SKM-1 (cell line): ENCODE results near the gene CCDC59.
"Not testable (repeated sequence)": the region's sequence is repeated elsewhere in the genome, so short reads cannot be mapped to it uniquely, and the experiment has no call there.

ENCODE experiments used
- DNase-seq: peaks from one replicate; lab custom pipeline; 2025; ENCODE audit not compliant: unreplicated experiment; lab: John Stamatoyannopoulos, UW

CCDC59 gene, protein sequence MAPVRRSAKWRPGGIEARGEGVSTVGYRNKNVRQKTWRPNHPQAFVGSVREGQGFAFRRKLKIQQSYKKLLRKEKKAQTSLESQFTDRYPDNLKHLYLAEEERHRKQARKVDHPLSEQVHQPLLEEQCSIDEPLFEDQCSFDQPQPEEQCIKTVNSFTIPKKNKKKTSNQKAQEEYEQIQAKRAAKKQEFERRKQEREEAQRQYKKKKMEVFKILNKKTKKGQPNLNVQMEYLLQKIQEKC

DNA sequence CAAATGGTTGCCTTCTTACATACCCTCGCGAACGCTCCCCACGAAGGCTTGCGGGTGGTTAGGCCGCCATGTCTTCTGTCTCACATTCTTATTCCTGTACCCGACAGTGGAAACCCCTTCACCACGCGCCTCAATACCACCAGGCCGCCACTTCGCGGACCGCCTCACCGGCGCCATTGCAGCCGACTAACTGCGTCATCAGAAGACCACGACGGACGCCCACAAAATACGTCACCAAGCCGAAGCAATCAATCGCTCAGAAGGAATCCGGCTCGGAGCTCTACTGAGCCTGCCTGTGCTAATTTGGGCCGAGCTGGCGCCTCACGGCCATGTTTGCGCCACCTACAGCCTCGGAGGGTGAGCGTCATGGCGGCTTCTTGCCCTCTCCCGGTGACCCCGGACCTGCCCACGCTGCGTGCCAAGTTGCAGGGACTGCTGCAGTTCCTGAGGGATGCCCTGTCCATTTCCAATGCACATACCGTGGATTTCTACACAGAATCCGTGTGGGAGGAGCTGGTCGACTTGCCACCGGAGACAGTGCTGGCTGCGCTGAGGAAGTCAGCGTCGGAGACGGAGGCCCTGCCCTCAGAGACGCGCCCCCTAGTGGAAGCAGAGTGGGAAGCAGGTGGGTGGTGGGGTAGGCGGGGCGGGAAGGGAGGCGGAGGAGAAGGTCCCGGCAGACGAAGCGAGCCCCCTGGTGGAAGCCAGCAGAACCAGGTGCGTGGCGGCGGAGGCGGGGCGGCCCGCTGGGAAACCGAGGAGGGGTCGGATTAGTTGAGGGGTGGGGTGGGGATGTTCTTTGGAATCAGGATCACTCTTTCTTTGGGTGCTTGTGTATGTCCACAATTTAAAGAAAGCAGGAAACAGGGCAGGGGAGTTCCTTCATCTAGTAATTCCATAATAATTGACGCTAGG, at the start of gene CCDC59, which contains the start of gene METTL25:
Gene CCDC59 (minus strand): TSS at position 188 of the 915 bp plus-strand sequence. CDS start 11 bp downstream, at position 177.
Gene METTL25 (plus strand): TSS at position 330 of the 915 bp plus-strand sequence. CDS start 37 bp downstream, at position 367.
- DNase-seq: peak; percentile 34

DNA sequence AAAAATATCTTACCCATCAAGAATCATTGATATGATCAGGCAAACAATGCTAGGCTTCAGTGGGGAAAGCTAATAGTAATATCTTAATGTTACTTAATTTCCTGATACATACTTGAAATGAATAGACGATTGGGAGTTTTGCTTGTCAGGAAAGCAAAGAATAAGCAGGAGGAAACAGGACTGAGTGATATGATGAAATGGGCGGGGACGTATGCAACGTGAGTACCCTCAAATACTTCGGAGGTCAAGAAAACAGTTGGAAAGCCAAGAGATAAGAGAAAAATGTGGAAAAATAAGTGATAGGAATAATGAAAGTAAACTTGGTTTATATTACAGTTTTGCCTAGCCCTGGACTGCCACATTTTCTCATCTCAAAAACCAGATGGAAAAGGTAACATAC, 49.3 kb upstream of the CCDC59 start:
- DNase-seq: no peak

DNA sequence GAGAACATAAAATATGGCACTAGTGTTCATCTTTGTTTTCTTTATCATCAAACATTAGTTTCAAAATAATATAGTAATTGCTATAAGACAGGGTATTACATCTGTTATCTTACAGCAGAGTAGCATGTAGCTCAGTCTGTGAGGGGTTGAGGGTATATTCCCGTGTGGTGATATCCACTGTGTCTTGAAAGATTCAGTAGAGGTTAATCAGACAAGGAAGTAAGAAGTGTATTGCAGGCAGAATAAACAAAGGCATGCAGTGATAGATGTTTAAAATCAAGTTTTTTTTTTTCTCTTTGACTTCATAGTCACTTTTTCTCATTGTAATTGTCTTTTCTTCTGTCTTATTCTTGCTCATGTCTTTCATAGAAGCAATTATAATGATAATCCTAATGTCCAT, 48.5 kb upstream of the CCDC59 start:
- no peak for DNase-seq

DNA sequence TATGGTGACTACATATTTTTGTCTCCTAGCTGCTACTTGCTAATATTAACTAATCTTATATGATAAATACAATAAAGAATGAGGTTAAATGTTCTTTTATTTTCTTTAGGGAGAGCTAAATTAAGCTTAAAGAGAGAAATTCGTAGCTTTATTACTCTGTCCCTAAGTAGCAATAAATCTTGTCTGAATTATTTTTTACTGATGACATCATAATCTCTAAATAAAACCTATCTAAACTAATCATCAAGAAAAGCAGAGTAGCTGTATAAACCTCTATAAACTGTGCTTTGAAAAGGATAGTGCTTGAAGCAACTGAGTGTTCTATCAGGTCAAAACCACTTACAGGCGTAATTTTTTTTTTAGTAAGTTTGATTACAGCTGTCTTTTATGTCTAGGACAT, 42.6 kb upstream of the CCDC59 start:
- no peak for DNase-seq

DNA sequence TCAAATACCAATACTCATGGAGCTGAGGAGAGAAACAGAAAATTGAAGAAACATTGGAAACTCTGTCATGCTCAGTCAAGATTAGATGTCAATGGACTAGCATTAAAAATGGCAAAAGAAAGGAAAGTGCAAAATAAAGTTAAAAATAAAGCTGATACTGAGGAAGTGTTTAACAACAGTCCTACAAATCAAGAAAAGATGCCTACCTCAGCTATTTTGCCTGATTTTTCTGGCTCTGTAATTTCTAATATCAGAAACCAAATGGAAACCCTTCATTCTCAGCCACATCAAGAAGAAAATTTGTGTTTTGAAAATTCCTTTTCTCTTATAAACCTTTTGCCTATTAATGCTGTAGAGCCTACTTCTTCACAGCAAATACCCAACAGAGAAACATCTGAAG, 40.7 kb upstream of the CCDC59 start:
- DNase-seq: no peak

DNA sequence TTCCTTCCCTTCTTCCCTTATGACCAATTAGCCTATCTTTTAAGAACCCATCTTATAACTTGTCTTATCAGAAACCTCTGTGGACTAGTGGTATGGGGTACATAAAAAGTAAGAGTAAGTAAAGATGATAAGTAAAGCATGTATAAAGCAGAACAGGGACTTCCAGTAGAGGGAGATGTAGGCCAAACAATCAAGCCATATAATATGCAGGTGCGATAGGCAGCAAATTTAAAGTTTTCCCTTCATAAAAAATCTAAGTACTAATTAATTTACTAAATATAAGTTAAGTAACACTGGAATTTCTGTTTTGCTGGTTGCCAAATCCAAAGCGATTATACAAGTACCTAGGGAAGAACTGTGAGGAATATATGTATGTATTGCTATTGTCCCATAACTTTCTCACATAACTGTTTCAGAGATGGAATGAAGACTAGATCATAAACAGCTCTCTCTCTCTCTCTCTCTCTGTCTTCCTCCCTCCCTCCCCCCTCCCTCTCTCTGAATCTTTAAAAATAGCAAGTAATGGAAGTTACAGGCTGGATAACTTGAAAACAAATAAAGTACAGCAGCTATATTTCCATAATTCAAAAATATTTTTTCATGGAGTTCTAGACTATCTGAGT, 25.9 kb upstream of the CCDC59 start:
- no peak for DNase-seq

DNA sequence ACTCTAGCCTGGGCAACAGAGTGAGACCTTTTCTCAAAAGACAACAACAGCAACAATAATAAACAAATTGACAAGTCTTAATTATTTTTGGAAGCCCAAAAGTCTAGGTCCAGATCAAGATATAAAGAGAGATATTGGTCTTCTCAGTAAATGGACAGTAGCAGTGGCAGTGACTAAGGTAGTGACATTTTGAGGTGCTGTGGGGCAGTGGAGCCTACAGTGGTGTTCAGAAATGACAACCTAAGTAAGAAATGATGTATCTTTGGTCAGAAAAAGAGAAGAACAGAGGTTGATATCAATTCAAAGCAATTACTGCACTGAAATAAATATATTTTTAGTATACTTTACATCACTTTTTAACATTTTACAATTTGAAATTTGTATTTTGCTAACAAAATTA, 20.8 kb upstream of the CCDC59 start:
- no peak for DNase-seq

DNA sequence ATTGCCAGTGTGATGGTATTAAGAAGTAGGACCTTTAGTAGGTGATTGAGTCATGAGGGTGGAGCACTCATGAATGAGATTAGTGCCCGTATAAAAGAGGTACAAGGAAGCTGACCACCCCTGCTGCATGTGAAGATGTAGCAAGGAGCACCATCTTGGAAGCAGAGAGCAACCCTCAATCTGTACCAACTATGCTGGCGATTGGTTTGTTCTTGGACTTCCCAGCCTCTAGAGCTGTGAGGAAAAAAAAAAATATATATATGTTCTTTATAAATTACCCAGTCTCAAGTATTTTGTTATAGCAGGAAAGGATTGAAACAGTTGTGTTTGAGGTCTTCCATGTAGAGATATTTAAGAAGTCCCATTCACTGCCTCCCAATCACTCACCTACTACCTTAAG, 17.0 kb upstream of the CCDC59 start:
- DNase-seq: no peak

DNA sequence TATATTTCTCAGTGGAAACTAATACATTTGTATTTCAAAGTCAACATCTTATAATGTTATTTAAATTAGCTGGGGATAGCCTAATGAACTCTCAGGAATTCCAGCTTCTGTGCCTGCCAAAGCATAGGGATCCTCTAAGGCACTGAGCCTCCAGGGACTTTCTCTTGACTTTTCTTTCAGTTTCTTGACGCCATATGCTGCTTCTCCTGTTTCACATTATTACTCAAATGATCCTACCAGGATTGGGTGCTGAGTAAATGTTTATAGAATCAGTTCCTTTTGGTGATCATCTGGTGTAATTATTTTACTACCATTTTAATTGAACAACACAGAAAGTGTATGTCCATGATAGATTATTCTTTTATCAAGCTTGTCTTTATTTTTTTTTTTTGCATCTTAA, 8.0 kb upstream of the CCDC59 start:
- DNase-seq: no peak

DNA sequence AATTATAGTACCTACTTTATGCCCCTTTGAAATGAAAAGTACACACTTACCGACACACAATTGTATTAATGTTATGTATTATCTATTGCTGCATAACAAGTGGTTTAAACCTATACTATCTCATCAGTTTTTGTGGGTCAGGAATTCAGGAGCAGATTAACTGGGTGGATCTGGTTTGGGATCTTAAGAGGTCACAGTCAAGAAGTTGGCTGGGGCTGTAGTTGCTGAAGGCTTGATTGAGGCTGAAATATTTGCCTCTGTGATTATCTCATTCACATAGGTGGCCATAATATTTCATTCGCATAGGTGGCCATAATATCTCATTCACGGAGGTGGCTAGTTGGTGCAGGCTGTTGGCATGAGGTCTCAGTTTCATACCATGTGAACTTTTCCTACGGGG, 5.8 kb upstream of the CCDC59 start:
- no peak for DNase-seq

DNA sequence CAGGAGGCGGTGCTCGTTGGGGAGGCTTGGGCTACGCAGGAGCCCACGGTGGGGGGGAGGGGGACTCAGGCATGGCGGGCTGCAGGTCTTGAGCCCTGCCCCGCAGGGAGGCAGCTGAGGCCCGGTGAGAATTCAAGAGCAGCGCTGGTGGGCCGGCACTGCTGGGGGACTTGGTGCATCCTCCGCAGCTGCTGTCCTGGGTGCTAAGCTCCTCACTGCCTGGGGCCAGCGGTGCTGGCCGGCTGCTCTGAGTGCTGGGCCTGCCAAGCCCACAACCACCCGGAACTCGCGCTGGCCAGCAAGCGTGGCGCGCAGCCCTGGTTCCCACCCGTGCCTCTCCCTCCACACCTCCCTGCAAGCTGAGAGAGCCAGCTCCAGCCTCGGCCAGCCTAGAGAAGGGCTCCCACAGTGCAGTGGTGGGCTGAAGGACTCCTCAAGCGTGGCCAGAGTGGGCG, 3.3 kb upstream of the CCDC59 start:
- no peak for DNase-seq

DNA sequence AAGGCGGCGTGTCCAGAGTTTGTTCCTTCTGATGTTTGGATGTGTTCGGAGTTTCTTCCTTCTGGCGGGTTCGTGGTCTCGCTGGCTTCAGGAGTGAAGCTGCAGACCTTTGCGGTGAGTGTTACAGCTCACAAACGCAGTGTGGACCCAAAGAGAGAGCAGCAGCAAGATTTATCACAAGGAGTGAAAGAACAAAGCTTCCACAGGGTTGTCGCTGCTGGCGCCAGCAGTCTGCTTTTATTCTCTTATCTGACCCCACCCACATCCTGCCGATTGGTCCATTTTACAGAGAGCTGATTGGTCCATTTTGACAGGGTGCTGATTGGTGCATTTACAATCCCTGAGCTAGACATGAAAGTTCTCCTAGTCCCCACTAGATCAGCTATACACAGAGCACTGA, 2.6 kb upstream of the CCDC59 start:
- DNase-seq: not testable (repeated sequence)

DNA sequence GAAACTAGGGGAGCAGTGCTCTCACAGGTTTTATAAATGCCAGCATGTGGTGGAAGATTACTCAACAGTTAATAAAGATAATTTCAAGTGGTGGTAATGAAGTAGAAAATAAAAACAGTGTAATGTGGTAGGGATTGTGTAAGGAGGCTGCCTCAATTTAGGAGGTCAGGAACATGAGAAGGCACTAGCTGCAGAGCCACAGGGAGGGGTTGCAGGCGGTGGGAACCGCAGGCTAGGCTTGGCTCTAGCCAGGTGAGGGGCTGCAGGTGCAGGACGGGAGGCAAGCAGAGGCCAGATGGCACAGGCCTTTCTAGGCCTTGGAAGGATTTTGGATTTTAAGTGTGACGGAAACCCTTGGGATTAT, 910 bp upstream of the CCDC59 start:
- DNase-seq: no peak

DNA sequence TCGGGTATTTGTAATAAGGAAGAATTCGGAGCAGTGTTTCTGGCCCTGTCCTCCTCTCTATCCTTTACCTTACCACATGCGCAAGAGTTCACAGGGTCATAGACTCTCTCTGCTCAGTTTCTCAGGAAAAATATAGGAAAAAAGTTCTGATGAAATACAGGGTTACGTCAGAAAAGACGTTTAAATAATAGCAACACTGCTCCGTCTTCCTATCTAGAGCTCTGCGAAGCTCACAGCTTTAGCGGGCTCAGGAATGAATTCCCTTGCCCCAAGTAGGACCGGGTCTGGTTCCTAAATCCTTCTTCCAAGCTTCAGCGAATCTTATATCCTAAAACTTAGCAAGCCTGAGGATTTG, 365 bp downstream of the CCDC59 start:
- no peak for DNase-seq

DNA sequence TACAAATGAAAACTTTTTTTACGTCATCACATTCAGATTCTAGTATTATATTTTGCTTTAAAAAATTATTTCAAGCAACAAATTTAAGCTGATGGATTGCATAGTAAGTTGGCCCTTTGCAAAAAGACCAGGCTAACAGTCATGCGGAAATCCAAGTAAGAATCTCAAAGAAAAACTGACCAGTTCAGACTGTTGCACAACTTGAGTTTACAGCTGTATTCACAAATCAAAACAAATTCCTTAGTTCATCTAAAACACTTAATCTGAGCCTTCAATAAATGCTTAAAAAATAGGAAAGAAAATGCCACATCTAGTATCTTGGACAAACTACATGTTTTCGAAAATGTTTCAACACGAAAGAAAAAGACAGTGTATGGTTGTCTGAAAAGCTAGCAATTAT, 847 bp downstream of the CCDC59 start:
- no peak for DNase-seq

DNA sequence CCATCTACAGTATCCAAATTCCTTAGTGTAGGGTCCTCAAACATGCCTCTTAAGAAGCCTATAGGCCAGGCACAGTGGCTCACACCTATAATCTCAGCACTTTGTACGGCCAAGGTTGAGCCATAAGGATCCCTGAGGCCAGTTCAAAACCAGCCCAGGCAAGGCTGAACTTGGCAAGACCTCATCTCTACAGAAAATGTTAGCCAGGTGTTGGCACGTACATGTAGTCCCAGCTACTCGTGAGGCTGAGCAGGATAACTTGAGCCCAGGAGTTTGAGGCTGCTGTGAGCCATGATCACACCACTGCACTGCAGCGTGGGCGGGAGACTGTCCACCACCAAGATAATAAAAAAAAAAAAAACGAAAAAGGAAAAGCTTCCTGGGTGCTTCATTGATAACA, 6.8 kb downstream of the CCDC59 start:
- DNase-seq: no peak

DNA sequence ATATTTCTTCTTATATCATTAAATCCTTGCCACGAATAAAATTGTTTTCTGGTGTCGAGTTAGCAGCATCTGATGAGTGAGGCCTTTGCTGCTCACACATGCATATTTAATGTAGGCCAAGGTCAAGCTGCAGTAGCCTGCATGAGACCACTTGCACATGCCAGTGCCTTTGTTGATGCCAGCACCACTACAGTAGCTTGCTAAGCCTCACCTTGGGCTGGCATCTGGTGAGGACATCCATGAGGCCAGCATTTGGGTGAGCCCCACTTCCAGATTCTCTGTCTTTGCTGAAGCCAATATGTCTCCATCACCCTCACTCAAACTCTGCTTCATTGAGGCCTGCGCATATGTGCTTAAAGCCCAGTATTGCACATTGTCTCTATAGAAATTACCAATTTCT, 8.0 kb downstream of the CCDC59 start:
- no peak for DNase-seq

DNA sequence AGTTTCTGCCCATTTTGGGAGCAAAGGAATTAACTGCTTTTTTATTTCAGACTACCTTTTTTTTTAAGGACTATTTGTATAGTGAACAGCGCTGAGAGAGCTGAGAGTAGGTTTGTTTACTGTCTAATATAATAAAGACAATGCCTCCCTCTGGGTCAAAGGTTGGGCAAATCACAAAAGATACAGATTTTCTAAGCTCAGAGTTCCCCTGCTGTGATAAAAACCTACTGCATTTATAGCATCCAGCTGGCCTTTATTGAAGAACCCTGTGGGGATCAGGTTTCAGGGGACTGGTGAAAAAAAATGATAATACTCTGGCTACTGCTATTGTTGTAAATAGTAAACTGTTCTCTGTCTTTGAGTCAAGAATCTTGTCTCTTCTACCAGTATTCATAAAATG, 28.7 kb downstream of the CCDC59 start:
- no peak for DNase-seq

DNA sequence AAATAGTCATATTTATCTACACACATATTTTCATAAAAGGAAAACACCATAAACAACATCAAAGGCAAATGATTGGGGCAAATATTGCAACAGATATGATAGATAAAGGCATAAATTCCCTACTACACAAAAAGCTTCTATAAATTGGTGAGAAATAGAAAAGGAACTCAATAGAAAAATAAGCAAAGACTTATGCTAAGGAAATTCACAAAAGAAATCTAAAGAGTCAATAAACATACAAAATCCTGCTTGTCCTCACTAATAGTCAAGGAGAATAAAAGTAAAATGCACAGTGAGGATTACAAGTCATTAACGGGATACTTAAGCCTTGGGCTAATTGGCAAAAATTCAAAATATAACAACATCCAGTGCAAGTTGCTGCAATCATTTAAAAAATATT, 30.3 kb downstream of the CCDC59 start:
- no peak for DNase-seq

DNA sequence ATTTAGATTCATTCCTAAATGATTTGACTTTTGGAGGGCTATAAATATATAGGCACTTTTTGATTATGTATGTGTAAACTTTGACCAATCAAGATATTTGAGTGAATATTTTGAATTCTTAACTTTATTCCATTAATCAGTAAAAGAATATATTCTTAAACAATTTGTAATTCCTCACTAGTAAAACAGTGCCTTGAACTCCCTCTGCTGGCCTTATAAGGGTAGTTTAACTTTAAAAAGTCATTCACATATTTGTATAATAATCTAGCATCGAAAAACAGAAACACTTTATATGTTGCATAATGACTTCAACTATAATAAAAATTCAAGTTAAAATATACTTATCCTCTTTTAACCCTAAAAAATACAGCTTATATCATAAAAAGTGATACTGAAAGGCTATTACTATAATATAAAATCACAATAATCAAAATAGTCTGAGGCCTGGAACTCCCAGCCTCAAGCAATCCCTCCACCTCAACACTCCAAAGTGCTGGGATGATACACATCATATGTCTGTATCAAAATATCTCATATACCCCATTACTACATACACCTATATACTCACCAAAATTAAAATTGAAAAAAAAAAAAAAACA, 31.2 kb downstream of the CCDC59 start:
- DNase-seq: no peak

DNA sequence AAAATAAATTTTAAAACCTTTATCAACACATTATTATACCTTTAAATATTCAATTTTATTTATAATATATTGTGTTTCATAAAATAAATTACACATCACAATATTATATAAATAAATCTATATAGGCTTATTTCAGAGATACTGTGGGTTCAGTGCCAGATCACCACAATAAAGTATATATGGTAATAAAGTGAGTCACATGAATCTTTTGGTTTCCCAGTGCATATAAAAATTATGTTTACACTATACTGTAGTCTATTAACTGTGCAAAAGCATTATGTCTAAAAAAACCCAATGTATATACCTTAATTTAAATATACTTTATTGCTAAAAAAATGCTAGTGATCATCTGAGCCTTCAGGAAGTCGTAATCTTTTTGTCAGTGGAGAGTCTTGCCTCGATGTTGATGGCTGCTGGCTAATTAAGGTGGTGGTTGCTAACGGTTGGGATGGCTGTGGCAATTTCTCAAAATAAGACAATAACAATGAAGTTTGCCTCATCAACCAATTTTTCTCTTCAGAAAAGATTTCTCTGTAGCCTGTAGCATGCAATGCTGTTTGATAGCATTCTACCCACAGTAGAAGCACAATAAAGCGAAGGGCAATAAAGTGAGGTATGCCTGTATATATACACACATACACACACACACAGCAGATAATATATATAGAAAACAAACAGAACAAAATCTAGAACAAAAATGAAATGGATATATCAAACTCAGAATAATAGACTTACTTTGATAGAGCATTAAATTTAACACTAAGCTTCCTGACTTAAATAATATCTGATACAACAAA, 32.4 kb downstream of the CCDC59 start:
- DNase-seq: no peak
